Natural killer cell (primary cell): ENCODE measurements around the gene MAP3K10. TPM values are rescaled to one million over a fixed set of nuclear protein-coding genes. Genes with fewer than 3 reads are reported as not detected.

Source experiments
- ATAC-seq, 3 donors: fragments of 150-1000 bp in 2 of 3; fragments of 200-7000 bp in 1 of 3; cut with Tn5 transposase; 1 replicate in 1 of 3; 2 replicates in 2 of 3; pipeline ENCODE4 v1.10.0; 2021; ENCODE audit warnings: mild to moderate bottlenecking in 2 of 3, moderate library complexity in 2 of 3
- DNase-seq, 2 donors: peaks; one replicate each; pipeline versions ENCODE4 v3.0.0 to v3.0.0-alpha.2; 2013 to 2021; ENCODE audit warnings: mixed read lengths in 1 of 2
- H3K27ac ChIP-seq: one replicate; pipeline ENCODE4 v1.5.1; 2013; ENCODE audit warnings: mild to moderate bottlenecking, low read length
- H3K27me3 ChIP-seq: one replicate; pipeline ENCODE4 v1.6.1; 2013; ENCODE audit warnings: low read length; ENCODE audit not compliant: control insufficient read depth, insufficient read depth
- H3K36me3 ChIP-seq: one replicate; pipeline ENCODE4 v1.6.1; 2013; ENCODE audit warnings: low read length; ENCODE audit not compliant: control insufficient read depth, insufficient read depth
- H3K4me1 ChIP-seq: one replicate; pipeline ENCODE4 v1.6.1; 2013; ENCODE audit warnings: low read length; ENCODE audit not compliant: control insufficient read depth, insufficient read depth
- H3K4me3 ChIP-seq: one replicate; pipeline ENCODE4 v1.5.1; 2013; ENCODE audit warnings: low read length
- H3K9me3 ChIP-seq: one replicate; pipeline ENCODE4 v1.6.1; 2013; ENCODE audit warnings: low read length; ENCODE audit not compliant: control insufficient read depth, insufficient read depth
- H3K27ac Mint-ChIP-seq, 2 donors: one replicate each; pipeline ENCODE4 v1.8.0; 2022; ENCODE audit warnings: mild to moderate bottlenecking in 2 of 2, mixed read lengths in 2 of 2, moderate library complexity in 1 of 2
- H3K27me3 Mint-ChIP-seq, 2 donors: one replicate each; pipeline ENCODE4 v1.8.0; 2022; ENCODE audit warnings: low read depth in 2 of 2, mixed read lengths in 2 of 2
- H3K36me3 Mint-ChIP-seq: one replicate; pipeline ENCODE4 v1.8.0; 2022; ENCODE audit warnings: mixed read lengths
- H3K4me1 Mint-ChIP-seq, 2 donors: one replicate each; pipeline ENCODE4 v1.8.0; 2022; ENCODE audit warnings: mixed read lengths in 2 of 2
- H3K4me3 Mint-ChIP-seq: one replicate; pipeline ENCODE4 v1.8.0; 2022; ENCODE audit warnings: mild to moderate bottlenecking, moderate library complexity, mixed read lengths
- H3K9me3 Mint-ChIP-seq, 2 donors: one replicate each; pipeline ENCODE4 v1.8.0; 2022; ENCODE audit warnings: mixed read lengths in 2 of 2
- WGBS: methylation state at CpG from one replicate; pipeline ENCODE4 v1.1.7; 2013; ENCODE audit warnings: missing lambda C conversion rate; ENCODE audit not compliant: insufficient coverage; 5-methylcytosine and 5-hydroxymethylcytosine counted together
- intact Hi-C: fragments of 100-400 bp; cut with micrococcal nuclease; formaldehyde crosslinking; loops from one replicate; pipeline ENCODE4 v1.14.2; 2022
- total RNA-seq, 4 donors: library from RNA; stranded (reverse); fragments of 120-200 nt in 1 of 4; gene quantifications; one replicate each; pipeline versions ENCODE4 v1.2.3 to v1.2.4, GENCODE V29; 2013 to 2022
- TF ChIP-seq, protein P1 (sequence below): fragments of 200-600 bp; IDR thresholded peaks from one replicate; pipeline ENCODE4 v1.8.0; 2022; ENCODE audit warnings: antibody characterized with exemption

The MAP3K10 gene
- total RNA-seq, 3 donors from 2014 or later (not counting 1 experiment from before 2014, with no cell fraction given): 27.1 to 39.0 (median 36.0) TPM

DNA sequence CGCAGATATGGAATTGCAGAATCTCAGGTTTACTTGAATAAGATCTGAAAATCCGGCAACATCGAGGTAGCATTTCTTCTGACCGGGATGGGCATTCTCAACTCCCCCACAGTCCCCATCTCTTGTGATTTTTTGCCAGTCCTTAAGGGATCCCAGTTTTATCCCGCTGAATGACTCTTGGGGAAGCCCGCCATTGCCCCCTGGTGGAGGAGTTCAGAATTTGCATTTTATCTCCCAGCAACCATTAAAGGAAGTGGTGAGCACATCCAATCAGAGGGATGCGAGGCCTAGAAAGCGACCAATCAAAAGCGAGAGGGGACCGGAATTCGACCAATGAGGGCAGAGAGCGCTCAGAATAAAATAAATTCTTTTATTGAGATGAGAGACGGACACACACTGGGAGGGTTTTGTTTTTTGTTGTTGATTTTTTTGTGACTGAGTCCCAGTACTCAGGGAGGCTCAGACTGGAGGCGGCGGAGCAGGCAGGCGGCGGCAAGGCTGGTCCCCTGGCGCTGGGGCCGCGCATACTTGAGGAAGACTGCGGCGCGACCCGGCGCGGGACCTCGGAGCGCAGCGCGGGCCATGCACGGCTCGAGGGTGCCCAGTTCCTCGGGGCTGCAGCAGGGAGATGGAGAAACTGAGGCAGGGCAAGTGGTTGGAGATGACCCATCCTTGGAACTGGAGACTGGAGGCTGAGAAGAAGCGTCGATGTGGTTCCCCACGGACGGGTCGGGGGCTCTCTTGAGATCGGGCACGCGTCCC, 30.8 kb downstream of the MAP3K10 start:
- Histone ChIP-seq H3K4me3 (no peak overlapping the region), H3K4me1 (peaks cover 25% of the 10 kb centered on the region), H3K27ac (no peak overlapping the region), H3K36me3 (no peaks in the 10 kb centered on the region), H3K9me3 (no peaks in the 10 kb centered on the region), H3K27me3 (peaks cover 40% of the 10 kb centered on the region)
- TF ChIP-seq, protein P1, sequence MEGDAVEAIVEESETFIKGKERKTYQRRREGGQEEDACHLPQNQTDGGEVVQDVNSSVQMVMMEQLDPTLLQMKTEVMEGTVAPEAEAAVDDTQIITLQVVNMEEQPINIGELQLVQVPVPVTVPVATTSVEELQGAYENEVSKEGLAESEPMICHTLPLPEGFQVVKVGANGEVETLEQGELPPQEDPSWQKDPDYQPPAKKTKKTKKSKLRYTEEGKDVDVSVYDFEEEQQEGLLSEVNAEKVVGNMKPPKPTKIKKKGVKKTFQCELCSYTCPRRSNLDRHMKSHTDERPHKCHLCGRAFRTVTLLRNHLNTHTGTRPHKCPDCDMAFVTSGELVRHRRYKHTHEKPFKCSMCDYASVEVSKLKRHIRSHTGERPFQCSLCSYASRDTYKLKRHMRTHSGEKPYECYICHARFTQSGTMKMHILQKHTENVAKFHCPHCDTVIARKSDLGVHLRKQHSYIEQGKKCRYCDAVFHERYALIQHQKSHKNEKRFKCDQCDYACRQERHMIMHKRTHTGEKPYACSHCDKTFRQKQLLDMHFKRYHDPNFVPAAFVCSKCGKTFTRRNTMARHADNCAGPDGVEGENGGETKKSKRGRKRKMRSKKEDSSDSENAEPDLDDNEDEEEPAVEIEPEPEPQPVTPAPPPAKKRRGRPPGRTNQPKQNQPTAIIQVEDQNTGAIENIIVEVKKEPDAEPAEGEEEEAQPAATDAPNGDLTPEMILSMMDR: peak; percentile 86
- Mint-ChIP-seq H3K27ac (peak overlapping the region in 1 of 2 donors; percentile 74), H3K4me1 (peaks cover 23 to 24% of the 10 kb centered on the region in 2 donors), H3K36me3 (peaks cover 8% of the 10 kb centered on the region), H3K27me3 (peaks cover 45 to 47% of the 10 kb centered on the region in 2 donors), H3K4me3 (peak overlapping the region; percentile 60), H3K9me3 (peaks cover 2 to 3% of the 10 kb centered on the region in 2 donors)
- 65% methylated on average over 39 of the region's 41 CpGs for WGBS
- intact Hi-C loops: loop anchor here (1.0 to 5.0 kb wide), 2 partner anchors 65 to 82 kb away; no protein-coding TSS in a partner anchor
- DNase-seq: peak; percentile 68 to 90
- ATAC-seq: peak; percentile 85 to 87 (median 87)

DNA sequence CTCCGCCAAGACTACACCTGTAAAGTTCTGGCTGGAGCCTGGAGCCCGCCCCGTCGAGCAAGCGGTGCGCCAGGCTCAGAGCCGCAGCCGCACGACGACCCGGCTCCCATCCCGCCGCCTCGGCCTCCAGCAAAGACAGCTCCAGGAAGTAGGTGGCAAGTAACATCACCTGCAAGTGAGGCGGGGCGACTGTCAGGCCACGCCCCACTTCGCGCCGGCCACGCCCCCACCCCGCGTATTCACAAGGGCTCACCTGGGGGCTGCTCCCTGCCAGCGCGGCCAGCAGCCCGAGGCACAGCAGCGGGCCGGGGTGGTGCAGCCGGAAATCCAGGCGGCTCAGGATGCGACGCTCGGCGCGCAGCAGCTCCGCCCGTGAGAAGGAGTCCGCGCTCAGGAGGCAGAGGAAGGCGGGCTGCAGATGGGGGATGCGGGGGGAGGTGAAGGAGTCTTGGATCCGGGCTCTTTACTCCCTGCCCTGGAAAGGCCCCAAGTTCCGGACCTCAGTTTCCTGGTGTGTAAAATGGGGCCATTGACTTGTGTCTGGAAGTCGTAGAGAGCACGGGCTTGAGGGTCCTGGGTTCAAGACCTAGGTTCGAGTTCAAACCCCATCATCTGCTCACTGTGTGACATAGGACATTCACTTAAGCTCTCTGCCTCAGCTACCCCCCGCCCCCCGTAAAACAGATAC, 32.1 kb downstream of the MAP3K10 start:
- no peak overlapping the region for H3K4me3 Mint-ChIP-seq
- no peaks in the 10 kb centered on the region for H3K36me3 ChIP-seq
- no peak for ATAC-seq
- H3K4me3 ChIP-seq: no peak overlapping the region
- no peak overlapping the region for H3K27ac Mint-ChIP-seq
- no peak overlapping the region for H3K27ac ChIP-seq
- WGBS: 21% methylated on average over 48 of the region's 48 CpGs
- H3K36me3 Mint-ChIP-seq: peaks cover 8% of the 10 kb centered on the region
- peak in 1 of 2 donors; percentile 52 for DNase-seq
- peaks cover 2 to 3% of the 10 kb centered on the region in 2 donors for H3K9me3 Mint-ChIP-seq
- TF ChIP-seq, protein P1: no peak
- peaks cover 33% of the 10 kb centered on the region for H3K27me3 ChIP-seq
- intact Hi-C loops: loop anchor here (5.0 kb wide), 1 partner anchor 66 kb away; no protein-coding TSS in a partner anchor
- peaks cover 42 to 46% of the 10 kb centered on the region in 2 donors for H3K27me3 Mint-ChIP-seq
- peaks cover 23 to 27% of the 10 kb centered on the region in 2 donors for H3K4me1 Mint-ChIP-seq
- H3K4me1 ChIP-seq: peaks cover 17% of the 10 kb centered on the region
- no peaks in the 10 kb centered on the region for H3K9me3 ChIP-seq

DNA sequence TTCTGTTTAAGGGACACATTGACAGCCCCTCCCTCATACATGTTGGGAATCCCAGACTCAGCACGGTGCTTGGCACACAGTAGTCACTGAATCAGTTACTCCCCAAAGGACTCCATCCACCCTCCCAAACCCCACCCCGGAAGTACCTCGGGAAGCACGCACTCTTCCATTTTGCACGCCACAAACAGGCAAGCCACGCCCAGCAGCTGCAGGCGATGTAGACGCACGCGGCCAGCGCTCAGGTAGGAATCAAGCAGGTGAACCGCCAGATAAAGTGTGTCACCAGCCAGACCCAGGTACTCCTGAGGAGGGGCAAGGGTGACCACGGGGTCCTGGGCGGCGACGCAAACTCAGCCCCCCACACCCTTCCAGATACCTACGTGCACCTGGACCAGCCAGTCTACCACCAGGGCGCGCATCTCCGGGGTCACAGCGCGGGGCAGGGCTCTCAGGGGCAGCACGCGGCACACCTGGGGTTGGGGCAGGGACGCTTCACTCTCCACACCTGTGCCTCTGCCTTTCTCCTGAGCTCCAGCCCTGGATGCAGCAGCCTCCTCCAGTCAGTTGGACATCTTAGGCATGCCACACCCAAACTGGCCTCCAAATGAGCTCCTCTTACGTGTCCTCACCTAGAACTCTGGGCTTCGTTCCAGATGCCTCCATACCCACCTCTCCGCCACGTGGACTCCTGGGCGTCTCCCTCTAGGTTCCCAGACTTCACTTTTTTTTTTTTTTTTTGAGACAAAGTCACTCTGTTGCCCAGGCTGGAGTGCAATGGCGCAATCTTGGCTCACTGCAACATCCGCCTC, 33.3 kb downstream of the MAP3K10 start:
- Mint-ChIP-seq H3K27ac (no peak overlapping the region), H3K27me3 (peaks cover 34 to 45% of the 10 kb centered on the region in 2 donors)
- 87% methylated on average over 32 of the region's 32 CpGs for WGBS

More for the DNA sequence above, 33.3 kb downstream of the MAP3K10 start:
- Histone ChIP-seq H3K27me3 (peaks cover 30% of the 10 kb centered on the region), H3K9me3 (no peaks in the 10 kb centered on the region), H3K4me3 (no peak overlapping the region), H3K36me3 (no peaks in the 10 kb centered on the region), H3K27ac (no peak overlapping the region), H3K4me1 (peaks cover 16% of the 10 kb centered on the region)
- Mint-ChIP-seq H3K4me3 (no peak overlapping the region), H3K4me1 (peaks cover 23 to 27% of the 10 kb centered on the region in 2 donors), H3K9me3 (peaks cover 2 to 3% of the 10 kb centered on the region in 2 donors), H3K36me3 (peaks cover 8% of the 10 kb centered on the region)
- DNase-seq (no peak), ATAC-seq (no peak)
- TF ChIP-seq, protein P1: no peak
- intact Hi-C loops: loop anchor here (5.0 kb wide), 1 partner anchor 67 kb away; no protein-coding TSS in a partner anchor
